Karpas-422 (cell line): ENCODE data around the gene PKNOX2. TPM values are rescaled to one million over a fixed set of nuclear protein-coding genes. Genes with fewer than 3 reads are reported as not detected.

Experiments used
- DNase-seq: peaks from one replicate; pipeline ENCODE4 v3.0.0-alpha.2; 2015
- H2AFZ ChIP-seq: fragments of 200-600 bp; sonication (generic); 2 replicates; pipeline ENCODE4 v1.6.1; 2014; ENCODE audit warnings: antibody characterized with exemption, low read length, mixed read lengths
- H3K27ac ChIP-seq: fragments of 200-600 bp; sonication (generic); 2 replicates; pipeline ENCODE4 v1.5.1; 2014; ENCODE audit warnings: mild to moderate bottlenecking, low read length, moderate library complexity
- H3K27me3 ChIP-seq: fragments of 200-600 bp; sonication (generic); 2 replicates; pipeline ENCODE4 v1.6.1; 2014; ENCODE audit warnings: low read length, mixed read lengths
- H3K36me3 ChIP-seq: fragments of 200-600 bp; sonication (generic); 2 replicates; pipeline ENCODE4 v1.6.1; 2014; ENCODE audit warnings: low read length, mixed read lengths; ENCODE audit not compliant: insufficient read depth
- H3K4me1 ChIP-seq: fragments of 200-600 bp; sonication (generic); 2 replicates; pipeline ENCODE4 v1.6.1; 2014; ENCODE audit warnings: mild to moderate bottlenecking, low read length, mixed read lengths
- H3K4me2 ChIP-seq: fragments of 200-600 bp; sonication (generic); 2 replicates; pipeline ENCODE4 v1.6.1; 2014; ENCODE audit warnings: low read length, low read depth, mild to moderate bottlenecking; ENCODE audit not compliant: poor library complexity, severe bottlenecking
- H3K4me3 ChIP-seq: fragments of 200-600 bp; sonication (generic); 2 replicates; pipeline ENCODE4 v1.5.1; 2014; ENCODE audit warnings: mild to moderate bottlenecking, antibody characterized with exemption, low read length, mixed read lengths
- H3K79me2 ChIP-seq: fragments of 200-600 bp; sonication (generic); 2 replicates; pipeline ENCODE4 v1.6.1; 2014; ENCODE audit warnings: mild to moderate bottlenecking, low read length, mixed read lengths
- H3K9ac ChIP-seq: fragments of 200-600 bp; sonication (generic); 2 replicates; pipeline ENCODE4 v1.6.0; 2014; ENCODE audit warnings: low read length
- H3K9me2 ChIP-seq: fragments of 200-600 bp; sonication (generic), shearing (Covaris generic); replicated peaks from 2 replicates; pipeline ENCODE4 v1.6.0; 2014; ENCODE audit warnings: mild to moderate bottlenecking, low read length, moderate library complexity; ENCODE audit not compliant: insufficient read depth
- H3K9me3 ChIP-seq: fragments of 300-700, 200-600 bp; sonication (generic); 2 replicates; pipeline ENCODE4 v1.6.1; 2014; ENCODE audit warnings: low read length, mixed read lengths
- H4K20me1 ChIP-seq: fragments of 200-600 bp; sonication (generic); 2 replicates; pipeline ENCODE4 v1.6.1; 2014; ENCODE audit warnings: mild to moderate bottlenecking, antibody characterized with exemption, low read length, low read depth; ENCODE audit not compliant: insufficient read depth
- total RNA-seq: library from RNA; depleted of rRNA; stranded (reverse); fragments of >200 nt; shearing (Covaris generic); gene quantifications from 2 replicates; pipeline ENCODE4 v1.2.3, GENCODE V29; 2014; ENCODE audit warnings: low replicate concordance

Gene PKNOX2
- total RNA-seq, 1 experiment from 2014 or later = 1.5 TPM

GRCh38 chr11:125387901-125388300 is 223.3 kb downstream of the PKNOX2 start:
- Histone ChIP-seq H3K4me1 (peaks cover 77% of the 10 kb centered on the region), H2AFZ (no peak overlapping the region), H3K4me3 (no peak overlapping the region), H3K27me3 (no peaks in the 10 kb centered on the region), H3K9me2 (no peaks in the 10 kb centered on the region), H4K20me1 (no peaks in the 10 kb centered on the region), H3K36me3 (no peaks in the 10 kb centered on the region), H3K9me3 (no peaks in the 10 kb centered on the region), H3K9ac (peak overlapping the region; percentile 20; the same call in 1 of the 2 replicates), H3K27ac (peak overlapping the region; percentile 98), H3K4me2 (peak overlapping the region; percentile 27), H3K79me2 (no peaks in the 10 kb centered on the region)
- no peak for DNase-seq

- Histone ChIP-seq H3K4me2 (peak overlapping the region; percentile 66), H3K9me3 (no peaks in the 10 kb centered on the region), H2AFZ (no peak overlapping the region), H3K36me3 (no peaks in the 10 kb centered on the region), H3K79me2 (no peaks in the 10 kb centered on the region), H3K4me1 (peaks cover 84% of the 10 kb centered on the region), H3K9ac (peak overlapping the region; percentile 72), H3K27me3 (no peaks in the 10 kb centered on the region), H3K9me2 (no peaks in the 10 kb centered on the region), H3K27ac (peak overlapping the region; percentile 98), H4K20me1 (no peaks in the 10 kb centered on the region), H3K4me3 (no peak overlapping the region)
- no peak for DNase-seq
These were observed 224.1 kb downstream of the PKNOX2 start for GRCh38 chr11:125388611-125389010.

- H3K36me3 ChIP-seq = no peaks in the 10 kb centered on the region
- peak overlapping the region; percentile 98 for H3K27ac ChIP-seq
- no peaks in the 10 kb centered on the region for H3K79me2 ChIP-seq
- peaks cover 93% of the 10 kb centered on the region for H3K4me1 ChIP-seq
- peak overlapping the region; percentile 66 for H3K4me2 ChIP-seq
- peak overlapping the region; percentile 43; the same call in 1 of the 2 replicates for H3K4me3 ChIP-seq
- H4K20me1 ChIP-seq = no peaks in the 10 kb centered on the region
- no peaks in the 10 kb centered on the region for H3K9me3 ChIP-seq
- no peaks in the 10 kb centered on the region for H3K9me2 ChIP-seq
- DNase-seq = peak; percentile 79
- peak overlapping the region; percentile 72 for H3K9ac ChIP-seq
- no peaks in the 10 kb centered on the region for H3K27me3 ChIP-seq
- no peak overlapping the region for H2AFZ ChIP-seq
These were observed 225.0 kb downstream of the PKNOX2 start for GRCh38 chr11:125389339-125390166.

GRCh38 chr11:125390946-125391345 is 226.4 kb downstream of the PKNOX2 start:
- Histone ChIP-seq H3K9ac (peak overlapping the region; percentile 72), H3K79me2 (no peaks in the 10 kb centered on the region), H3K9me3 (no peaks in the 10 kb centered on the region), H3K27me3 (no peaks in the 10 kb centered on the region), H3K4me2 (peak overlapping the region; percentile 66), H4K20me1 (no peaks in the 10 kb centered on the region), H3K36me3 (no peaks in the 10 kb centered on the region), H3K4me3 (peak overlapping the region; percentile 18; the same call in 1 of the 2 replicates), H3K4me1 (peaks cover 91% of the 10 kb centered on the region), H3K27ac (peak overlapping the region; percentile 98), H2AFZ (no peak overlapping the region), H3K9me2 (no peaks in the 10 kb centered on the region)
- DNase-seq = no peak

GRCh38 chr11:125393331-125393730 is 228.8 kb downstream of the PKNOX2 start:
- no peaks in the 10 kb centered on the region for H3K36me3 ChIP-seq
- no peaks in the 10 kb centered on the region for H4K20me1 ChIP-seq
- H3K4me3 ChIP-seq = no peak overlapping the region
- no peak overlapping the region for H3K4me2 ChIP-seq
- no peaks in the 10 kb centered on the region for H3K9me3 ChIP-seq
- no peaks in the 10 kb centered on the region for H3K27me3 ChIP-seq
- peak overlapping the region; percentile 44; the same call in 1 of the 2 replicates for H3K9ac ChIP-seq
- DNase-seq = no peak
- peak overlapping the region; percentile 58 for H3K27ac ChIP-seq
- H2AFZ ChIP-seq = no peak overlapping the region
- no peaks in the 10 kb centered on the region for H3K79me2 ChIP-seq
- H3K4me1 ChIP-seq = peaks cover 91% of the 10 kb centered on the region
- no peaks in the 10 kb centered on the region for H3K9me2 ChIP-seq

GRCh38 chr11:125394296-125394695 is 229.7 kb downstream of the PKNOX2 start:
- Histone ChIP-seq H4K20me1 (no peaks in the 10 kb centered on the region), H3K27ac (peak overlapping the region; percentile 58), H3K36me3 (no peaks in the 10 kb centered on the region), H3K4me1 (peaks cover 91% of the 10 kb centered on the region), H3K9ac (peak overlapping the region; percentile 27; the same call in 1 of the 2 replicates), H3K4me3 (no peak overlapping the region), H3K27me3 (no peaks in the 10 kb centered on the region), H3K4me2 (no peak overlapping the region), H3K9me2 (no peaks in the 10 kb centered on the region), H2AFZ (no peak overlapping the region), H3K79me2 (no peaks in the 10 kb centered on the region), H3K9me3 (no peaks in the 10 kb centered on the region)
- DNase-seq = no peak

GRCh38 chr11:125397421-125397820 is 232.9 kb downstream of the PKNOX2 start:
- DNase-seq = no peak
- no peak overlapping the region for H3K4me2 ChIP-seq
- no peaks in the 10 kb centered on the region for H3K36me3 ChIP-seq
- 0 out of 2 replicates have a peak overlapping the region, but pooled peaks have one; percentile 9 for H3K9ac ChIP-seq
- H2AFZ ChIP-seq = no peak overlapping the region
- H3K4me3 ChIP-seq = no peak overlapping the region
- no peaks in the 10 kb centered on the region for H3K27me3 ChIP-seq
- H3K4me1 ChIP-seq = peaks cover 83% of the 10 kb centered on the region
- H3K27ac ChIP-seq = peak overlapping the region; percentile 84
- H3K79me2 ChIP-seq = no peaks in the 10 kb centered on the region
- no peaks in the 10 kb centered on the region for H3K9me3 ChIP-seq
- H3K9me2 ChIP-seq = no peaks in the 10 kb centered on the region
- no peaks in the 10 kb centered on the region for H4K20me1 ChIP-seq

- H3K4me2 ChIP-seq = peak overlapping the region; percentile 56
- H3K36me3 ChIP-seq = no peaks in the 10 kb centered on the region
- H4K20me1 ChIP-seq = no peaks in the 10 kb centered on the region
- H3K4me1 ChIP-seq = peaks cover 88% of the 10 kb centered on the region
- no peaks in the 10 kb centered on the region for H3K9me2 ChIP-seq
- H3K4me3 ChIP-seq = peak overlapping the region; percentile 39; the same call in 1 of the 2 replicates
- H3K9ac ChIP-seq = peak overlapping the region; percentile 61
- H3K79me2 ChIP-seq = no peaks in the 10 kb centered on the region
- peak; percentile 44 for DNase-seq
- no peak overlapping the region for H2AFZ ChIP-seq
- no peaks in the 10 kb centered on the region for H3K27me3 ChIP-seq
- peak overlapping the region; percentile 84 for H3K27ac ChIP-seq
- no peaks in the 10 kb centered on the region for H3K9me3 ChIP-seq
These were observed 233.9 kb downstream of the PKNOX2 start for GRCh38 chr11:125398475-125398874.
